GM23338 (cell line): ENCODE measurements around the gene AMBP. TPM values are rescaled to one million over a fixed set of nuclear protein-coding genes. Genes with fewer than 3 reads are reported as not detected.

Experiments
- ATAC-seq: fragments of 200-7000 bp; cut with Tn5 transposase; 3 replicates; pipeline ENCODE4 v1.9.1; 2020
- DNase-seq: peaks from one replicate; pipeline ENCODE4 v3.0.0-alpha.2; 2015; ENCODE audit warnings: low spot score
- H2AFZ ChIP-seq: fragments of 200-600 bp; sonication (generic); 2 replicates; pipeline ENCODE4 v1.8.0; 2016; ENCODE audit warnings: antibody characterized with exemption, mild to moderate bottlenecking, moderate library complexity
- H3F3A ChIP-seq: fragments of 200-600 bp; sonication (generic); replicated peaks from 2 replicates; pipeline ENCODE4 v1.8.0; 2017; ENCODE audit warnings: antibody characterized with exemption, mixed run types, low read depth
- H3K27ac ChIP-seq: fragments of 200-600 bp; sonication (generic); 2 replicates; pipeline ENCODE4 v1.6.1; 2016; ENCODE audit warnings: low read depth
- H3K27me3 ChIP-seq: fragments of 200-600 bp; sonication (generic); 2 replicates; pipeline ENCODE4 v1.8.0; 2016; ENCODE audit warnings: mild to moderate bottlenecking, mixed run types, moderate library complexity; ENCODE audit not compliant: insufficient read depth
- H3K36me3 ChIP-seq: fragments of 200-600 bp; sonication (generic); 2 replicates; pipeline ENCODE4 v1.8.0; 2016; ENCODE audit warnings: mild to moderate bottlenecking; ENCODE audit not compliant: insufficient read depth
- H3K4me1 ChIP-seq: fragments of 200-600 bp; sonication (generic); 2 replicates; pipeline ENCODE4 v1.8.0; 2016; ENCODE audit warnings: mild to moderate bottlenecking, moderate library complexity; ENCODE audit not compliant: insufficient read depth
- H3K4me2 ChIP-seq: fragments of 200-600 bp; sonication (generic); 2 replicates; pipeline ENCODE4 v1.7.1; 2017; ENCODE audit warnings: mixed run types
- H3K4me3 ChIP-seq: fragments of 200-600 bp; sonication (generic); 2 replicates; pipeline ENCODE4 v1.6.1; 2016; ENCODE audit warnings: mixed run types
- H3K79me2 ChIP-seq: fragments of 200-600 bp; sonication (generic); replicated peaks from 2 replicates; pipeline ENCODE4 v1.8.0; 2017; ENCODE audit warnings: mild to moderate bottlenecking; ENCODE audit not compliant: insufficient read depth
- H3K9me2 ChIP-seq: fragments of 200-600 bp; sonication (generic); 2 replicates; pipeline ENCODE4 v1.8.0; 2017; ENCODE audit not compliant: insufficient read depth
- H4K20me1 ChIP-seq: fragments of 200-600 bp; sonication (generic); replicated peaks from 2 replicates; pipeline ENCODE4 v1.8.0; 2017; ENCODE audit warnings: mild to moderate bottlenecking; ENCODE audit not compliant: insufficient read depth
- H3K27ac Mint-ChIP-seq: 2 replicates; pipeline ENCODE4 v1.8.0; 2020; ENCODE audit warnings: inconsistent platforms, mild to moderate bottlenecking, moderate library complexity, mixed read lengths
- H3K27me3 Mint-ChIP-seq: 3 replicates; pipeline ENCODE4 v1.8.0; 2022; ENCODE audit warnings: low read depth, mild to moderate bottlenecking, moderate library complexity, mixed read lengths, inconsistent platforms; ENCODE audit not compliant: insufficient read depth, poor library complexity
- H3K36me3 Mint-ChIP-seq: 3 replicates; pipeline ENCODE4 v1.8.0; 2021; ENCODE audit warnings: low read depth, mild to moderate bottlenecking, inconsistent platforms, moderate library complexity, mixed read lengths
- H3K4me1 Mint-ChIP-seq: 3 replicates; pipeline ENCODE4 v1.8.0; 2020; ENCODE audit warnings: mild to moderate bottlenecking, inconsistent platforms, mixed read lengths
- H3K4me3 Mint-ChIP-seq: 3 replicates; pipeline ENCODE4 v1.8.0; 2021; ENCODE audit warnings: moderate library complexity, mild to moderate bottlenecking, inconsistent platforms, mixed read lengths
- H3K9me3 Mint-ChIP-seq: 3 replicates; pipeline ENCODE4 v1.8.0; 2020; ENCODE audit warnings: moderate library complexity, mild to moderate bottlenecking, inconsistent platforms, mixed read lengths
- CREB1 ChIP-seq: fragments of 250-450 bp; sonication (Bioruptor Pico); IDR thresholded peaks from 2 replicates; pipeline ENCODE4 v1.5.0; 2020; ENCODE audit warnings: low read depth, mild to moderate bottlenecking, moderate library complexity
- ETS1 ChIP-seq: IDR thresholded peaks from 2 replicates; pipeline ENCODE4 v1.6.1; 2016; ENCODE audit warnings: antibody characterized with exemption
- EZH2 ChIP-seq: fragments of 200-600 bp; sonication (generic); IDR thresholded peaks from one replicate; pipeline ENCODE4 v1.8.0; 2017; ENCODE audit warnings: antibody characterized with exemption, mild to moderate bottlenecking, low read depth; ENCODE audit not compliant: unreplicated experiment
- EZH2phosphoT487 ChIP-seq: fragments of 200-600 bp; sonication (generic); IDR thresholded peaks from one replicate; pipeline ENCODE4 v1.8.1; 2018; ENCODE audit warnings: antibody characterized with exemption; ENCODE audit not compliant: unreplicated experiment
- JUNB ChIP-seq: IDR thresholded peaks from one replicate; pipeline ENCODE4 v1.6.1; 2016; ENCODE audit warnings: antibody characterized with exemption; ENCODE audit not compliant: unreplicated experiment
- NANOG ChIP-seq: IDR thresholded peaks from 2 replicates; pipeline ENCODE4 v1.6.1; 2016; ENCODE audit warnings: antibody characterized with exemption, borderline replicate concordance
- POLR2AphosphoS5 ChIP-seq: IDR thresholded peaks from 2 replicates; pipeline ENCODE4 v1.6.1; 2016; ENCODE audit warnings: antibody characterized with exemption, low read depth
- REST ChIP-seq: IDR thresholded peaks from one replicate; pipeline ENCODE4 v1.6.1; 2018; ENCODE audit warnings: antibody characterized with exemption; ENCODE audit not compliant: unreplicated experiment
- STAT1 ChIP-seq: IDR thresholded peaks from one replicate; pipeline ENCODE4 v1.6.1; 2016; ENCODE audit warnings: antibody characterized with exemption; ENCODE audit not compliant: unreplicated experiment
- ZNF114 ChIP-seq: fragments of 250-450 bp; sonication (Bioruptor Pico); IDR thresholded peaks from 2 replicates; pipeline ENCODE4 v1.5.0; 2020; ENCODE audit warnings: mild to moderate bottlenecking, moderate library complexity
- ZNF331 ChIP-seq: fragments of 250-450 bp; sonication (Bioruptor Pico); IDR thresholded peaks from 2 replicates; pipeline ENCODE4 v1.5.0; 2020; ENCODE audit warnings: low read depth, mild to moderate bottlenecking, moderate library complexity
- ZNF462 ChIP-seq: fragments of 250-450 bp; sonication (Bioruptor Pico); IDR thresholded peaks from 2 replicates; pipeline ENCODE4 v1.5.0; 2020; ENCODE audit warnings: mild to moderate bottlenecking, moderate library complexity
- polyA plus RNA-seq: library from polyadenylated mRNA; unstranded; fragments of >200 nt; fragmentation: Nextera tagmentation; extraction: Ambion mirVana; gene quantifications from 2 replicates; pipeline ENCODE4 v1.2.1, GENCODE V29; 2016
- total RNA-seq: library from RNA; depleted of rRNA; stranded (reverse); fragments of >200 nt; shearing (Covaris generic); gene quantifications from 2 replicates; pipeline ENCODE4 v1.2.3, GENCODE V29; 2014
- TF ChIP-seq, protein P1 (sequence below), 2 experiments: fragments of 200-600 bp in 1 of 2; sonication (generic) in 1 of 2; conservative IDR thresholded peaks; 2 replicates each; pipeline versions ENCODE4 v1.5.1 to v1.6.1; 2016 to 2017; ENCODE audit warnings: antibody characterized with exemption in 2 of 2, low read depth in 2 of 2, mild to moderate bottlenecking in 2 of 2, moderate library complexity in 1 of 2

AMBP gene
- total and polyA plus RNA-seq, 2 experiments from 2014 or later, result 1.3 to 2.0 TPM

GRCh38 chr9:114056527-114056926, 21.6 kb downstream of the AMBP start:
- H3F3A ChIP-seq, result no peaks in the 10 kb centered on the region
- H3K36me3 ChIP-seq, result no peaks in the 10 kb centered on the region
- Mint-ChIP-seq H3K4me1 (peaks cover 7% of the 10 kb centered on the region), H3K9me3 (no peaks in the 10 kb centered on the region), H3K27me3 (peaks cover 14% of the 10 kb centered on the region), H3K4me3 (no peak overlapping the region), H3K27ac (no peak overlapping the region), H3K36me3 (peaks cover 14% of the 10 kb centered on the region; the same call in 2 of the 3 replicates)
- ATAC-seq, result no peak
- H3K79me2 ChIP-seq, result no peaks in the 10 kb centered on the region
- 0 out of 2 replicates have a peak, but pooled peaks cover 6% of the 10 kb centered on the region for H3K9me2 ChIP-seq
- H3K4me2 ChIP-seq, result no peak overlapping the region
- H3K4me3 ChIP-seq, result no peak overlapping the region
- TF ChIP-seq NANOG (no peak), JUNB (no peak), POLR2AphosphoS5 (no peak), EZH2 (no peak), ZNF331 (CRISPR knock-in tag) (no peak), ZNF462 (no peak), ZNF114 (CRISPR knock-in tag) (no peak), CREB1 (no peak), EZH2phosphoT487 (no peak), ETS1 (no peak), STAT1 (no peak), REST (no peak)
- TF ChIP-seq, protein P1, sequence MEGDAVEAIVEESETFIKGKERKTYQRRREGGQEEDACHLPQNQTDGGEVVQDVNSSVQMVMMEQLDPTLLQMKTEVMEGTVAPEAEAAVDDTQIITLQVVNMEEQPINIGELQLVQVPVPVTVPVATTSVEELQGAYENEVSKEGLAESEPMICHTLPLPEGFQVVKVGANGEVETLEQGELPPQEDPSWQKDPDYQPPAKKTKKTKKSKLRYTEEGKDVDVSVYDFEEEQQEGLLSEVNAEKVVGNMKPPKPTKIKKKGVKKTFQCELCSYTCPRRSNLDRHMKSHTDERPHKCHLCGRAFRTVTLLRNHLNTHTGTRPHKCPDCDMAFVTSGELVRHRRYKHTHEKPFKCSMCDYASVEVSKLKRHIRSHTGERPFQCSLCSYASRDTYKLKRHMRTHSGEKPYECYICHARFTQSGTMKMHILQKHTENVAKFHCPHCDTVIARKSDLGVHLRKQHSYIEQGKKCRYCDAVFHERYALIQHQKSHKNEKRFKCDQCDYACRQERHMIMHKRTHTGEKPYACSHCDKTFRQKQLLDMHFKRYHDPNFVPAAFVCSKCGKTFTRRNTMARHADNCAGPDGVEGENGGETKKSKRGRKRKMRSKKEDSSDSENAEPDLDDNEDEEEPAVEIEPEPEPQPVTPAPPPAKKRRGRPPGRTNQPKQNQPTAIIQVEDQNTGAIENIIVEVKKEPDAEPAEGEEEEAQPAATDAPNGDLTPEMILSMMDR (conservative IDR thresholded peaks at IDR 0.05; ENCODE audit: low read depth in 2 of 2), result no peak
- H2AFZ ChIP-seq, result no peak overlapping the region
- no peak for DNase-seq
- H3K27me3 ChIP-seq, result no peaks in the 10 kb centered on the region
- H3K4me1 ChIP-seq, result no peaks in the 10 kb centered on the region
- no peak overlapping the region for H3K27ac ChIP-seq
- H4K20me1 ChIP-seq, result no peaks in the 10 kb centered on the region; the same call in 1 of the 2 replicates
